GM12872 (cell line): ENCODE data around the gene MS4A10.

Experiments used
- CTCF ChIP-seq: IDR thresholded peaks from 3 replicates; pipeline ENCODE4 v1.5.1; 2011; ENCODE audit warnings: low read depth, mild to moderate bottlenecking, low read length, moderate library complexity; ENCODE audit not compliant: insufficient read depth

Gene MS4A10

GRCh38 chr11:60809249-60809648 lies 24.1 kb downstream of the MS4A10 start:
- no peak for TF ChIP-seq CTCF

- no peak for TF ChIP-seq CTCF
Observed at GRCh38 chr11:60809691-60810090, 24.6 kb downstream of the MS4A10 start.

- TF ChIP-seq CTCF: no peak
Observed at GRCh38 chr11:60810151-60810550, 25.0 kb downstream of the MS4A10 start.

GRCh38 chr11:60810569-60810968 lies 25.4 kb downstream of the MS4A10 start:
- TF ChIP-seq CTCF: no peak

GRCh38 chr11:60813324-60813723 lies 28.2 kb downstream of the MS4A10 start:
- no peak for TF ChIP-seq CTCF

- no peak for TF ChIP-seq CTCF
Observed at GRCh38 chr11:60814112-60814511, 29.0 kb downstream of the MS4A10 start.

GRCh38 chr11:60816590-60817157 lies 31.5 kb downstream of the MS4A10 start:
- TF ChIP-seq CTCF: no peak
